Medulla oblongata (tissue), 1 donor: ENCODE data around the gene DTNB.

ENCODE experiments used
- DNase-seq: peaks from one replicate; pipeline ENCODE4 v3.0.0-alpha.2; 2015; ENCODE audit errors: extremely low spot score

DTNB gene

GRCh38 chr2:25369876-25370275 lies 303.5 kb downstream of the DTNB start:
- DNase-seq: no peak

DNA sequence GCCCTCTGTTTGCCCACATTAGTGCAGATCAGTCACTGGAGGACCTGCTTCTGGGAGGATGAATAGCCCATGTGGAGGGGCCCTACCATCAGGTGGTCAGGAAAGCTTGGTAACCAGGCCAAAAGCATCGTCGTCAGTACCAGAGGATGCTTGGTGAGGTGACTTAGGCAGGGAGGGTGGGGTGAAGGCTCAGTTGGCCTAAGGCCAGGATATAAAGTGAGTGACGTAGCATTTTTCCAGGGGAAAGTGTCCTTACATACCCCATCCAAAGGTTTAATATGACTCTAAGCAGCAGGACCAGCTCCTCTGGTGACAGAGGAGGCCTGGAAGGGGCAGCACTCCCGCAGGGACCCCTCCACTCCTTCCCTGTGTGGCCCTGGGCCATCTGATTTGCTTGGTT lies 303.9 kb downstream of the DTNB start:
- no peak for DNase-seq

GRCh38 chr2:25368660-25369059 lies 304.7 kb downstream of the DTNB start:
- DNase-seq: peak; percentile 60

GRCh38 chr2:25367296-25367695 lies 306.1 kb downstream of the DTNB start:
- DNase-seq: no peak

GRCh38 chr2:25366629-25367028 lies 306.7 kb downstream of the DTNB start:
- no peak for DNase-seq

- no peak for DNase-seq
Observed at GRCh38 chr2:25365241-25365640, 308.1 kb downstream of the DTNB start.

DNA sequence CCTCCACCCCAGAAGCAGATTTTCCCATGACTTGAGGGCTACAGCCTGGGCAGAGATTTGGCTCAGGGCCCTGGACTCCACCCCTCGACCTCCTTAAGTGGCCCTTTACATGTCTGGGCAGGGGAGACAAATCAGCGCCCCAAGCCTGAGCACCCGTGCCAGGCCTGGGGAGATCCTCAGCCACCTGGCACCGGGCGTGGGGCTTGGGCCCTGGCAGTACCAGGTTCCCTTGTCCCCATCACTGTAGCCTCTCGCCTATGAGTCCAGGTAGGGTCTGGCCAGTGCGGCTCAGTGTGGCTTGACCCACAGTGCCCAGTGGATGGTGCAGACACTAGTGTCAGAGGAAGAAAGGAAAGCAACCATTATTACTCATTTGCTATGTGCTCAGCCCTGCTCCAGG lies 309.6 kb downstream of the DTNB start:
- no peak for DNase-seq

DNA sequence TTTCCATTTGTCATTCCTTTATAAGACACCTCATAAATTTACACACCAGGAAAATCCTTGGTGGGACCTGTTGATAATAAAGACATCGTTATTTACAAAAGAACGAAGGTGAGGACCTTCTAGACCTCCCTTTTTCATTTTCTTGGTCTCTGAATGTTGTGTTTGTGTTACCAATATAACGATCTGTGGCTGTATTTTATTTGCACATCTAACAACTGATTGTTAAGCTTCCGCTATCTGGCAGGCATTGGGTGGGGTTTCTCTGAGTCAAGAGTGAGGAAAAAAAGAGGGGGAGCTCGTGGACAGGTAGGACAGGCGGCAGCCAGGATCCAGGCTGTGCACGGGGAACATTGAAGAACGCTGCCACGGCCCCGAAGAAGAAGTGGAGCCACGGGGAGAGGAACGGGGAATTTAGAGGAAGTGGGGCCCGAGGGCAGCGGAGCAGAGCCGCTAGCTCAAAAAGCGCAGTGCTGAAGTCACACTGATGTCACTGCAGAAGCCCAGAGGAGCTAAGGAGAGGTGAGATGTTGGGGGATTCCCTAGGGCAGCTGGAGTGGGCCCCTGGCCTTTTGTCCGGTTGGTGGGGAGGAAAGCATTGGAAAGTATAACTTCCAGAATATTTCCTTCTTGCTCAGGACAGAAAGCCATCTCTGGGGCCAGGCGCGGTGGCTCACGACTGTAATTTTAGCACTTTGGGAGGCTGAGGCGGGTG lies 310.8 kb downstream of the DTNB start:
- DNase-seq: peak; percentile 63

DNA sequence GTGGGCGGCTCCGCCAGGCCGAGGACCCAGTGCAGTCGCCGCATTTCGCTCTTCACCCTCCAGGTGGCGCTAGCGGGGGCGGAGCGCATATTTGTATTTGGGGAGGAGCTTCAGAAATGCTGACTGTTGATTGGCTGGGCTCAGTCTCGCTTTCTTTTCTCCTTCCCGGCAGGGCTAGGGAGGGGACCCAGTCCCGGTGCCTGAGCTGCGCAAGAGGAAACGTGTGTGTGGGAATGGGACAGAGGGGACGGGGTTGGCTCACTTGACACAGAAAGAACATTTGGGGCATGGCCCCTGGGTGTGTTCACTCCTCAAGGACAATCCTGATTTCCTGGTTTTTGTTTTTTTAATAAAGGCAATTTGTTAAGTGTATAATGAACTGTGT lies 311.3 kb downstream of the DTNB start:
- peak; percentile 98 for DNase-seq

DNA sequence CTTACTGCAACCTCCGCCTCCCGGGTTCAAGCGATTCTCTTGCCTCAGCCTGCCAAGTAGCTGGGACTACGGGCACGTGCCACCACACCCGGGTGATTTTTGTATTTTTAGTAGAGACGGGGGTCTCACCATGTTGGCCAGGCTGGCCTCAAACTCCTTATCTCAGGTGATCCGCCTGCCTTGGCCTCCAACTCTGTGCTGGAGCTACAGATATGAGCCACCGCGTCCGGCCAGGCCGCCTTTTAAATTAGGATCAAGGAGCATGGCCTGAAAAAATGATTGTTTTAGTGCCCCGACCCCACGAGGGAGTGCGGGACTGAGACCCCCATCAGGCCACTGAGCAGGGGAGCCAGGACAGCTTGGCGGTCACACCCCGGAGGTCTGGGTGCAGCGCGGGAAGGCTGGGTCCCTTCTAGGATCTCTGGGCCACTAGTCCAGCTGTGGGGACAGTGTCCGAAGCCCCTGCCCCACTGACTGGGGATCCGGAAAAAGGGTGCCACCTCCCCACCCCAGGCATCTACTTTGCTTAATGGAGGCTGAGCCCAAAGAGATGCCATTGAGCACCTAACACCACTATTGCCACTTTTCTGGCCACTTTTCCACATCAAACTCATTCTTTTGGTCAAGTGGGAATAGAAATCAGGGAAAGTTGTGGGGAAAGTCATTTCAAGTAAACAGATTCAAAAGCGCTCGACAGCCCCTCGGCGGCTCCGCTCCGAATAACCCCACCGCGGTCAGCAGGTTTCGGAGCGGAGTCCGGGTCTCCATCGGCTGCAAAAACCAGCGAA lies 311.9 kb downstream of the DTNB start:
- no peak for DNase-seq

- no peak for DNase-seq
Observed at GRCh38 chr2:25358836-25359235, 314.5 kb downstream of the DTNB start.

- DNase-seq: no peak
Observed at GRCh38 chr2:25358249-25358815, 315.0 kb downstream of the DTNB start.

GRCh38 chr2:25356088-25356487 lies 317.3 kb downstream of the DTNB start:
- no peak for DNase-seq

DNA sequence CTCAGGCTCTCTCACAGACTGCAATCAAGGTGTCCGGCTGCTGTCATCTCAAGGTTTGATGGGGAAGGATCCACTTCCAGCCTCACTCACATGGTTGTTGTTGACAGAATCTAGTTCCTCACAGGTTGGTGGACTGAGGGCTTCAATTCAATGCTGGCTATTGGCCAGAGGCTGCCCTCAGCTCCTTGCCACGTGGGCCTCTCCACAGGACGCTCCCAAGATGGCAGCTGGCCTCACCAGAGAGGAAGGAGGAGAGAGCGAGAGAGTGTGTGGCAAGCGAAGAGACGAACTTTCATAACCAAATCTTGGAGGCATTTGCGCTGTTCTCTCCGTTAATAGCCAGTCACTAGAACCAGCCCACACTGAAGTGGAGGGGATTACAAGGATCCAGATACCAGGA lies 318.1 kb downstream of the DTNB start:
- DNase-seq: no peak

GRCh38 chr2:25354116-25354515 lies 319.3 kb downstream of the DTNB start:
- DNase-seq: no peak

GRCh38 chr2:25349397-25349796 lies 324.0 kb downstream of the DTNB start:
- DNase-seq: no peak

DNA sequence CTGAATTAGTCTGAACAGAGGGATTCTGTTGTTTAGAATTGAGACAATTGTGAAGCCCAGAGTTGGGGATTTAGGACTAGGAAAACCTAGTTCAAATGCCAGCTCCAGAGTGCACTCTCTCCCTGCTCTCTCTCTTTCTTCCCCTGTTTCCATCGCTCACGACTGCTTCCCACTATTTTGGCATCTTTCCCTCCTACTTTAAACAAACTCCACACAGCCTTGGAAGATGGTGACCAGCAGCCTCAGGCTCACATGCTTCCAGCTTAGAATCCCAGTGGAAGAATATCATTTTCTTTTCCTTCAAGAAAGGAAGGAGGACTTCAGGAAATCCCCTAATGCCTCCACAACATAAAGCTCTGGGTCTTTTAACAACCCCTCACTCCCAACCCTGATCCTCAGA lies 325.5 kb downstream of the DTNB start:
- DNase-seq: no peak

DNA sequence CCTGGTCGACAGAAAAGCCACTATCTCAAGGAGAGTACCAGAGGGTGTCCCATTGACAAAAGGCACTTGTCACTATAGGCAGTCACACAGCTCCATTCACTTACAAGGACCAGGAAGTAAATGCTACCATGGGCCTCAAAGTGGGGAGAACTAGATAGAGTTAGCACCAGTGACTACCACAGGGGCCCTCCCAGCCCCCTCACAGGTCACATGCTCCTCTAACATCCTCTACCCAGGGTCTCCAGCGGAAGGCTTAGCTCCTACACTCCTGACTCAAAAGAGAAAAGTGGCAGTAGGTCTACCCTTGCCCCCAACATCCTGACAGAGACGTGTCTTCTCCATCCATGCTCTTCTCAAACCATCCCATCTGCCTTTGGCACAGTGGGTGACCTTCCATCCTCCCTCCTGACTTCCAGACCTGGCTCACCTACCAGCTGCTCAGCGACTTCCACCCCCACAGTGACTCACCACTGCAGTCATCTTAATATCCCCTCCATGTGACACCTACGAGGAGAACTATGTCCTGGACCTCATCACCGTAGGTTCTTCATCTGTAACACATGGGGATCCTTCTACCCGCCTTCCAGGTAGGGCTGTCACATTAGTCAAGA lies 326.1 kb downstream of the DTNB start:
- no peak for DNase-seq

DNA sequence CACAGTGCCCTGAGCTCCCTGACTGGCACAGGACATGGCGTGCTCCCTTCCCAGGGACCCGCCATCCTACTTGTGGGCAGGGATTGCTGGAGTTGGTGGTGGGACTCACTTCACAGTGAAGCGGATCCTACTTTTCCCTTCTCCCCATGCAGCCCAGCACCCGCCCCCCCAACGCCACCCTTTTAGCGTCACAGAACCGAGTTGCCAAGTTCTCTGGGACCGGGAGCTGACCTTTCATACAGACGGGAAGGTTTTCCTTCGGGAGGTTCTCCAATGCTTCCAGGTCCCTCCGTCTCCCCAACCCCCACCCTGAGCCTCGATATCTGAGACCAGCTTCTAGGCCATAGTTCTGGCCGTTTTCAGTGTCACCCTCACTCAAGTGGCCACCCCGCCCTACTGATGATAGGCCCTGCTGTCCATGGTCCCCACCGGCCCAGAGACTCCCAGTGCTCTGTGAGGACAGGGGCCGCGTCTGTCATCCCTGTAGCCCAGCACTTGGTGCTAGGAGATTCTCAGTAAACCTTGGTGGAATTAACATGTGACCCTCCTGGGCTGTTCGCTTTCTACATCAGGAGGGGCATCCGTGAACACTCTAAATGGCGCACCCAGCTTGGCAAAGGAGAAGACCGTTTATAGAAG lies 330.1 kb downstream of the DTNB start:
- DNase-seq: no peak

- peak; percentile 93 for DNase-seq
Observed at GRCh38 chr2:25342372-25343186, 330.8 kb downstream of the DTNB start.

- peak; percentile 71 for DNase-seq
Observed at GRCh38 chr2:25341753-25342371, 331.5 kb downstream of the DTNB start, which contains the start of gene DNMT3A. Gene DNMT3A, minus strand, starts transcription at chr2:25341925. Its CDS starts 27,941 bp downstream, at chr2:25313984.
